ENCODE data around the gene FUBP1.
"Not testable (repeated sequence)": the region's sequence is repeated elsewhere in the genome, so short reads cannot be mapped to it uniquely, and the experiment has no call there.

Gene FUBP1

GRCh38 chr1:77978969-77979876 is at the start of gene FUBP1:
FUBP1 (minus strand) TSS chr1:77979072; CDS start chr1:77979004, 68 bp downstream.
- FAIRE-seq, result peak; percentile 90

- FAIRE-seq, result not testable (repeated sequence)
Observed at GRCh38 chr1:78021134-78021533, 42.3 kb upstream of the FUBP1 start.

GRCh38 chr1:78019024-78019423 is 40.2 kb upstream of the FUBP1 start:
- FAIRE-seq, result no peak

GRCh38 chr1:78015148-78015547 is 36.3 kb upstream of the FUBP1 start:
- no peak for FAIRE-seq

- FAIRE-seq, result no peak
Observed at GRCh38 chr1:78011050-78011449, 32.2 kb upstream of the FUBP1 start.

GRCh38 chr1:78009836-78010235 is 31.0 kb upstream of the FUBP1 start:
- FAIRE-seq, result no peak

- no peak for FAIRE-seq
Observed at GRCh38 chr1:78009276-78009675, 30.4 kb upstream of the FUBP1 start.

- FAIRE-seq, result no peak
Observed at GRCh38 chr1:78007677-78008341, 28.9 kb upstream of the FUBP1 start.

- no peak for FAIRE-seq
Observed at GRCh38 chr1:78006521-78006920, 27.6 kb upstream of the FUBP1 start.

GRCh38 chr1:78005755-78006154 is 26.9 kb upstream of the FUBP1 start:
- FAIRE-seq, result peak; percentile 96

GRCh38 chr1:78005448-78005722 is 26.5 kb upstream of the FUBP1 start:
- FAIRE-seq, result no peak

GRCh38 chr1:78004719-78005447 is 26.0 kb upstream of the FUBP1 start, which contains the start of gene DNAJB4:
DNAJB4 (plus strand) TSS chr1:78004939; CDS start chr1:78005111, 172 bp downstream.
- FAIRE-seq, result no peak

GRCh38 chr1:78003882-78004718 is 25.2 kb upstream of the FUBP1 start:
- FAIRE-seq, result peak; percentile 87

GRCh38 chr1:78003070-78003746 is 24.3 kb upstream of the FUBP1 start:
- no peak for FAIRE-seq

- FAIRE-seq, result not testable (repeated sequence)
Observed at GRCh38 chr1:78000536-78000935, 21.7 kb upstream of the FUBP1 start.

GRCh38 chr1:77996734-77997133 is 17.9 kb upstream of the FUBP1 start:
- FAIRE-seq, result no peak

GRCh38 chr1:77994117-77994705 is 15.3 kb upstream of the FUBP1 start:
- peak; percentile 74 for FAIRE-seq

- FAIRE-seq, result no peak
Observed at GRCh38 chr1:77991638-77992037, 12.8 kb upstream of the FUBP1 start.

GRCh38 chr1:77990629-77991204 is 11.8 kb upstream of the FUBP1 start:
- FAIRE-seq, result no peak

GRCh38 chr1:77989744-77990143 is 10.9 kb upstream of the FUBP1 start:
- FAIRE-seq, result no peak

GRCh38 chr1:77987919-77988318 is 9.0 kb upstream of the FUBP1 start:
- FAIRE-seq, result no peak
